ENCODE data around the gene GOSR2. TPM values are rescaled to one million over a fixed set of nuclear protein-coding genes. Genes with fewer than 3 reads are reported as not detected.

GOSR2 gene
- total RNA-seq, 3 donors from 2014 or later (not counting 1 experiment from before 2014, with no cell fraction given): 55.7 to 66.7 (median 59.1) TPM

DNA sequence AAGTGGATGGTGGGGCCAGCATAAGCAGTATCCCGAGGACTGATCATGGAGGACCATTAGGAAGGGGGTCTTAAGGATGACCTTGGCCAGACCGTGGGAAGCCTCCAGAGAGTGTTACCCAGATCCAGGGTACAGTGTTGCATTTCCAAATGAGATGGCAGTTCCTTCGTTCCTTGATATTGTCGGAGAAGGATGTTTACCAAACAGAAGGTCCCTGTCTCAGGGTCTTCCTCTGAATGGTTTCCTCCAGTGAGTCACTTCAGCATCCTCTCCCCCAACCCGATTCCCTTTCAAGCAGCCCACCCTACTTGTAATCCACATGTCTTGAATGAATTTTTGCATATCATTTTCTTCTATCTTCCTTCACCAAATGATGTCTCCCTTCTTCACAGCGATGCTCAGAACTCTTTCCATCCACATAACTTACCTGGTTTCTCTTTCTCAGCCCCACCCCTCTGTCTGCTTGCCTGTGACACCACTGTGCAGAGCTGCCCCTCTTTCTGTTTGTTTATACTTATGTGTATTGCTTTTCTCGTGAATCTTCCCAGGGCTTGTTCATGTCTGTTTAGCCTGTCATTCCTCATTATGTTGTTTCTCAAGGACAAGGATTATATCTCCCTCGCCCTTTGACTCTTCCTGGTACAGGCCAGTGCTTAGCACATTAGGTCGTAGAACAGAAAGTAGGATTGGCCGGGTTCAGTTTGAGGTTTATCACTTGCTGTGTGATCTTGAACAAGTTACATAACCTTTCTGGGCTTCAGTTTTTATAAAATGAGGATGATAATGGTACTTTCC lies 5.7 kb downstream of the GOSR2 start:
- peaks cover 56 to 57% of the 10 kb centered on the region in 2 donors for H3K4me1 Mint-ChIP-seq
- H3K27ac Mint-ChIP-seq: peak overlapping the region; percentile 1 to 5
- Histone ChIP-seq H3K27ac (ENCODE audit: low read length) (no peak overlapping the region), H3K4me3 (ENCODE audit: low read length) (no peak overlapping the region), H3K9me3 (ENCODE audit: control insufficient read depth, insufficient read depth, low read length) (no peaks in the 10 kb centered on the region), H3K27me3 (ENCODE audit: control insufficient read depth, insufficient read depth, low read length) (no peaks in the 10 kb centered on the region), H3K36me3 (ENCODE audit: control insufficient read depth, insufficient read depth, low read length) (peaks cover 40% of the 10 kb centered on the region), H3K4me1 (ENCODE audit: control insufficient read depth, insufficient read depth, low read length) (no peaks in the 10 kb centered on the region)
- WGBS (ENCODE audit: insufficient coverage): 92% methylated on average over 10 of the region's 10 CpGs
- peaks cover 24% of the 10 kb centered on the region for H3K36me3 Mint-ChIP-seq
- H3K9me3 Mint-ChIP-seq: no peaks in the 10 kb centered on the region
- intact Hi-C loops (cut with micrococcal nuclease): no loop called here
- H3K4me3 Mint-ChIP-seq: no peak overlapping the region
- no peak for DNase-seq
- TF ChIP-seq, protein P1, sequence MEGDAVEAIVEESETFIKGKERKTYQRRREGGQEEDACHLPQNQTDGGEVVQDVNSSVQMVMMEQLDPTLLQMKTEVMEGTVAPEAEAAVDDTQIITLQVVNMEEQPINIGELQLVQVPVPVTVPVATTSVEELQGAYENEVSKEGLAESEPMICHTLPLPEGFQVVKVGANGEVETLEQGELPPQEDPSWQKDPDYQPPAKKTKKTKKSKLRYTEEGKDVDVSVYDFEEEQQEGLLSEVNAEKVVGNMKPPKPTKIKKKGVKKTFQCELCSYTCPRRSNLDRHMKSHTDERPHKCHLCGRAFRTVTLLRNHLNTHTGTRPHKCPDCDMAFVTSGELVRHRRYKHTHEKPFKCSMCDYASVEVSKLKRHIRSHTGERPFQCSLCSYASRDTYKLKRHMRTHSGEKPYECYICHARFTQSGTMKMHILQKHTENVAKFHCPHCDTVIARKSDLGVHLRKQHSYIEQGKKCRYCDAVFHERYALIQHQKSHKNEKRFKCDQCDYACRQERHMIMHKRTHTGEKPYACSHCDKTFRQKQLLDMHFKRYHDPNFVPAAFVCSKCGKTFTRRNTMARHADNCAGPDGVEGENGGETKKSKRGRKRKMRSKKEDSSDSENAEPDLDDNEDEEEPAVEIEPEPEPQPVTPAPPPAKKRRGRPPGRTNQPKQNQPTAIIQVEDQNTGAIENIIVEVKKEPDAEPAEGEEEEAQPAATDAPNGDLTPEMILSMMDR (IDR thresholded peaks at IDR 0.05): no peak
- ATAC-seq: no peak
- H3K27me3 Mint-ChIP-seq (ENCODE audit: low read depth in 2 of 2): no peaks in the 10 kb centered on the region

DNA sequence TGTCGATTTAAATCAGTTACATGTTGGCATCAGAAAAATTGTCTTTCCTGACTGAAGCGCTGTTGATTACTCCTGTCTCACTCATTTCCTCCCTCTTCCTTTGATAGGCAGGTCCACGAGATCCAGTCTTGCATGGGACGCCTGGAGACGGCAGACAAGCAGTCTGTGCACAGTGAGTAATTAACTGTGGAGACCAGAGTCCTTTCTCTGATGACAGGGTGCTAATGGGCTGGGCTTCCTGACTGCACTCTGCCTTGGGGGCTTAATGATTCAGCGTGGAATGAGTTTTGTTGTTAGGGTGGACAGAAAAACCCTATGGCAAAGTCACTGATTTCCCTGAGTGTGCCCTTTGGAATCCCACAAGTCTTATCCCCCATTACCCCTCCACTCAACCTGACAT lies 6.5 kb downstream of the GOSR2 start:
- no peaks in the 10 kb centered on the region for H3K9me3 Mint-ChIP-seq
- H3K4me3 Mint-ChIP-seq: no peak overlapping the region
- no peak overlapping the region for H3K4me3 ChIP-seq (ENCODE audit: low read length)
- H3K36me3 ChIP-seq (ENCODE audit: control insufficient read depth, insufficient read depth, low read length): peaks cover 48% of the 10 kb centered on the region
- H3K27me3 Mint-ChIP-seq (ENCODE audit: low read depth in 2 of 2): no peaks in the 10 kb centered on the region
- H3K27me3 ChIP-seq (ENCODE audit: control insufficient read depth, insufficient read depth, low read length): no peaks in the 10 kb centered on the region
- H3K9me3 ChIP-seq (ENCODE audit: control insufficient read depth, insufficient read depth, low read length): no peaks in the 10 kb centered on the region
- no peak overlapping the region for H3K27ac ChIP-seq (ENCODE audit: low read length)
- ATAC-seq (no peak), DNase-seq (no peak)
- WGBS (ENCODE audit: insufficient coverage): 96% methylated on average over 5 of the region's 6 CpGs
- TF ChIP-seq, protein P1 (IDR thresholded peaks at IDR 0.05): no peak
- H3K4me1 ChIP-seq (ENCODE audit: control insufficient read depth, insufficient read depth, low read length): no peaks in the 10 kb centered on the region
- peaks cover 24% of the 10 kb centered on the region for H3K36me3 Mint-ChIP-seq
- H3K4me1 Mint-ChIP-seq: peaks cover 49 to 50% of the 10 kb centered on the region in 2 donors
- intact Hi-C loops (cut with micrococcal nuclease): no loop called here
- no peak overlapping the region for H3K27ac Mint-ChIP-seq

DNA sequence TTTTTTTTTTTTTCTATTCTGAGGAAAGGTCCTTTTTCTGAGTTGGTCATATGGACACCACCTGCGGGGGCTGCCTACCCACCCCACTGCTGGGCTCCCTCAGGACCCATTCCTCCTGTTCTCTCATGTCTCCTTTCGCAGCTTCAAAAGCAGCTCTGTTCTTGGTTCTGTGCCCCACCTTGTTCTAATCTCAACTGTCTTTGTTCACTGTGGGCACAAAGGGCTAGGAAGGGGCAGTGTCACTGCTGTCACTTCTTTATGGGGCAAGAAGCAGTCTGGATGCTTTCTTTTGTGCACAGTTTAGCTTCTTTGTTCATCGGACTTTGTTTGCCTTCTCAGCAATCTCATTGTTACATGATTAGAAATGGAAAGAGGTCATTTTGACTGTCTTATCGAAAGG lies 7.1 kb downstream of the GOSR2 start:
- ATAC-seq: no peak
- no peaks in the 10 kb centered on the region for H3K27me3 Mint-ChIP-seq (ENCODE audit: low read depth in 2 of 2)
- peaks cover 26% of the 10 kb centered on the region for H3K36me3 Mint-ChIP-seq
- no peaks in the 10 kb centered on the region for H3K4me1 ChIP-seq (ENCODE audit: control insufficient read depth, insufficient read depth, low read length)
- H3K27me3 ChIP-seq (ENCODE audit: control insufficient read depth, insufficient read depth, low read length): no peaks in the 10 kb centered on the region
- H3K27ac Mint-ChIP-seq: peak overlapping the region in 1 of 2 donors; percentile 52
- DNase-seq: no peak
- H3K9me3 ChIP-seq (ENCODE audit: control insufficient read depth, insufficient read depth, low read length): no peaks in the 10 kb centered on the region
- TF ChIP-seq, protein P1 (IDR thresholded peaks at IDR 0.05): no peak
- H3K4me1 Mint-ChIP-seq: peaks cover 43% of the 10 kb centered on the region in 2 donors
- intact Hi-C loops (cut with micrococcal nuclease): no loop called here
- no peak overlapping the region for H3K4me3 ChIP-seq (ENCODE audit: low read length)
- no peak overlapping the region for H3K27ac ChIP-seq (ENCODE audit: low read length)
- H3K36me3 ChIP-seq (ENCODE audit: control insufficient read depth, insufficient read depth, low read length): peaks cover 54% of the 10 kb centered on the region
- 95% methylated on average over 4 of the region's 4 CpGs for WGBS (ENCODE audit: insufficient coverage)
- no peaks in the 10 kb centered on the region for H3K9me3 Mint-ChIP-seq
- H3K4me3 Mint-ChIP-seq: no peak overlapping the region

Data from natural killer cell (primary cell).